Vagina (tissue), 2 donors: ENCODE results near the gene SZT2. TPM values are rescaled to one million over a fixed set of nuclear protein-coding genes. Genes with fewer than 3 reads are reported as not detected.

Experiments used
- DNase-seq, 2 donors: peaks; one replicate each; pipeline ENCODE4 v3.0.0-alpha.2; 2017; ENCODE audit errors: extremely low spot score in 2 of 2
- H3K27ac ChIP-seq: fragments of 200-600 bp; sonication (generic); one replicate; pipeline ENCODE4 v1.5.1; 2019
- H3K27me3 ChIP-seq: fragments of 200-600 bp; sonication (generic); one replicate; pipeline ENCODE4 v1.5.1; 2019
- H3K36me3 ChIP-seq, 2 donors: fragments of 200-600 bp; sonication (generic); one replicate each; pipeline ENCODE4 v1.5.1; 2017 to 2019
- H3K4me1 ChIP-seq: fragments of 200-600 bp; sonication (generic); one replicate; pipeline ENCODE4 v1.5.1; 2019
- H3K4me3 ChIP-seq, 2 donors: fragments of 200-600 bp; sonication (generic); 1 replicate in 1 of 2; 2 replicates in 1 of 2; pipeline ENCODE4 v1.5.1; 2016 to 2019
- H3K9me3 ChIP-seq: fragments of 200-600 bp; sonication (generic); one replicate; pipeline ENCODE4 v1.5.1; 2019
- CTCF ChIP-seq, 3 experiments: fragments of 450-650 bp in 2 of 3; fragments of 200-600 bp in 1 of 3; sonication (generic) in 1 of 3; IDR thresholded peaks; one replicate each; pipeline ENCODE4 v1.5.1; 2017 to 2019; ENCODE audit warnings: antibody characterized with exemption in 3 of 3, mild to moderate bottlenecking in 2 of 3, moderate library complexity in 2 of 3
- POLR2A ChIP-seq, 2 donors: fragments of 450-650 bp; IDR thresholded peaks; one replicate each; pipeline ENCODE4 v1.6.1; 2017; ENCODE audit warnings: antibody characterized with exemption in 2 of 2, mild to moderate bottlenecking in 2 of 2, moderate library complexity in 2 of 2
- POLR2AphosphoS5 ChIP-seq, 2 donors: sonication (generic); formaldehyde crosslinking; IDR thresholded peaks; one replicate each; pipeline ENCODE4 v1.9.0; 2017; ENCODE audit warnings: antibody characterized with exemption in 2 of 2, mild to moderate bottlenecking in 2 of 2, low read depth in 1 of 2; ENCODE audit not compliant: insufficient read depth in 1 of 2
- intact Hi-C: fragments of 100-400 bp; cut with DNase I; formaldehyde crosslinking; loops from one replicate; pipeline ENCODE4 v1.15.1; 2023
- total RNA-seq: library from RNA; depleted of rRNA; stranded (reverse); fragments of >200 nt; gene quantifications from one replicate; pipeline ENCODE4 v1.2.3, GENCODE V29; 2016

The SZT2 gene
- total RNA-seq, 1 donor from 2014 or later = 42.5 TPM

GRCh38 chr1:43421976-43422750 lies 32.5 kb downstream of the SZT2 start:
- intact Hi-C loops = no loop called here
- Histone ChIP-seq H3K27me3 (no peaks in the 10 kb centered on the region), H3K4me3 (no peak overlapping the region), H3K36me3 (peaks cover 0 to 91% of the 10 kb centered on the region in 2 donors), H3K9me3 (no peaks in the 10 kb centered on the region), H3K4me1 (no peaks in the 10 kb centered on the region), H3K27ac (no peak overlapping the region)
- TF ChIP-seq POLR2A (IDR thresholded peaks at IDR 0.05) = no peak
- no peak for TF ChIP-seq CTCF (IDR thresholded peaks at IDR 0.05)
- TF ChIP-seq POLR2AphosphoS5 (IDR thresholded peaks at IDR 0.05; ENCODE audit: insufficient read depth in 1 of 2, low read depth in 1 of 2) = no peak
- DNase-seq = no peak

DNA sequence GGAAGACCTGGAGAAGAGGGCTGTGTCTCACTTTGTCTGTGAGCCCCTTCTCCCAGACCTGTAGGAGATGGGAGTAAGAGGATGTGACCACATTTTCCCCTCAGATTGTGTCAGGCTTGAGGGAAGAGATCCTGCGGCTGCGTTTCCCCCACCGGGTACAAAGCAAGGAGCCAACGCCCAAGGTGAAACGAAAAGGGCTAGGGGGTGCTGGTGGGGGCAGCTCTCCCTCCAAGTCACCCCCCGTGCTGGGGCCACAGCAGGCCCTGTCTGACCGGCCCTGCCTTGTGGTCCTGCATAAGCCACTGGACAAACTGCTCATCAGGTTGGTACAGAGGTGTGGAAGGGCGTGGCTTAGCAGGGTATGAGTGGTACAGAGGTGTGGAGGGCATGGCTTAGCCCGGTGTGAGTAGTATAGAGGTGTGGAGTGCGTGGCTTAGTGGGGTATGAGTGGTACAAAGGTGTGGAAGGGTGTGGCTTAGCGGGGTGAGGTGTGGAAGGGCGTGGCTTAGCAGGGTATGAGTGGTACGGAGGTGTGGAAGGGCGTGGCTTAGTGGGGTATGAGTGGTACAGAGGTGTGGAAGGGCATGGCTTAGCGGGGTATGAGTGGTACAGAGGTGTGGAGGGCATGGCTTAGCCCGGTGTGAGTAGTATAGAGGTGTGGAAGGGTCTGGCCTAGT lies 33.4 kb downstream of the SZT2 start:
- DNase-seq = no peak
- Histone ChIP-seq H3K27ac (no peak overlapping the region), H3K4me1 (no peaks in the 10 kb centered on the region), H3K4me3 (no peak overlapping the region), H3K36me3 (peaks cover 0 to 91% of the 10 kb centered on the region in 2 donors), H3K27me3 (no peaks in the 10 kb centered on the region), H3K9me3 (no peaks in the 10 kb centered on the region)
- intact Hi-C loops = no loop called here
- TF ChIP-seq POLR2AphosphoS5 (IDR thresholded peaks at IDR 0.05; ENCODE audit: insufficient read depth in 1 of 2, low read depth in 1 of 2) (no peak), CTCF (IDR thresholded peaks at IDR 0.05) (no peak), POLR2A (IDR thresholded peaks at IDR 0.05) (no peak)

DNA sequence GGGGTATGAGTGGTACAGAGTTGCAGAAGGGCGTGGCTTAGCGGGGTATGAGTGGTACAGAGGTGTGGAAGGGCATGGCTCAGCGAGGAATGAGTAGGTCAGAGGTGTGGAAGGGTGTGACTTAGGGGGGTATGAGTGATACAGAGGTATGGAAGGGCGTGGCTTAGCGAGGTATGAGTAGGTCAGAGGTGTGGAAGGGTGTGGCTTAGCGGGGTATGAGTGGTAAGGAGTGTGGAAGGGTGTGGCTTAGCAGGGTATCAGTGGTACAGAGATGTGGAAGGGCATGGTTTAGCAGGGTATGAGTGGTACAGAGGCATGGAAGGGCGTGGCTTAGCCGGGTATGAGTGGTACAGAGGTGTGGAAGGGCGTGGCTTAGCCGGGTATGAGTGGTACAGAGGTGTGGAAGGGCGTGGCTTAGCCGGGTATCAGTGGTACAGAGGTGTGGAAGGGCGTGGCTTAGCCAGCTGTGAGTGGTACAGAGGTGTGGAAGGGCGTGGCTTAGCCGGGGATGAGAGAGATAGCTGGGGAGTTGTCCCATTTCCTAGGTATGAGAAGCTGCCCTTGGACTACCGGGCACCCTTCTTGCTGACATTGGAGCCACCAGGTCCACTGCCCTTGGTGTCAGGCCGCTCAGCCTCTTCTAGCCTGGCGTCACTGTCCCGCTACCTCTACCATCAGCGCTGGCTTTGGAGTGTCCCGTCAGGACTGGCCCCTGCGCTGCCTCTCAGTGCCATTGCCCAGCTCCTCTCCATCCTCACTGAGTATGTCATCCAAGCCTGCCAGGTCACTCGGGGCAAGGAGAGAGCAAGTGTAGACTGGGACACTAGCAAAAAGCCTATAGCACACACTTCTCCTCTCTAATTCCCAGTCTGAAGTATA lies 34.2 kb downstream of the SZT2 start:
- TF ChIP-seq POLR2AphosphoS5 (IDR thresholded peaks at IDR 0.05; ENCODE audit: insufficient read depth in 1 of 2, low read depth in 1 of 2) = no peak
- no peak for TF ChIP-seq POLR2A (IDR thresholded peaks at IDR 0.05)
- H3K27ac ChIP-seq = no peak overlapping the region
- DNase-seq = no peak
- H3K9me3 ChIP-seq = no peaks in the 10 kb centered on the region
- no peak overlapping the region for H3K4me3 ChIP-seq
- intact Hi-C loops = no loop called here
- H3K4me1 ChIP-seq = no peaks in the 10 kb centered on the region
- no peaks in the 10 kb centered on the region for H3K27me3 ChIP-seq
- peaks cover 0 to 91% of the 10 kb centered on the region in 2 donors for H3K36me3 ChIP-seq

DNA sequence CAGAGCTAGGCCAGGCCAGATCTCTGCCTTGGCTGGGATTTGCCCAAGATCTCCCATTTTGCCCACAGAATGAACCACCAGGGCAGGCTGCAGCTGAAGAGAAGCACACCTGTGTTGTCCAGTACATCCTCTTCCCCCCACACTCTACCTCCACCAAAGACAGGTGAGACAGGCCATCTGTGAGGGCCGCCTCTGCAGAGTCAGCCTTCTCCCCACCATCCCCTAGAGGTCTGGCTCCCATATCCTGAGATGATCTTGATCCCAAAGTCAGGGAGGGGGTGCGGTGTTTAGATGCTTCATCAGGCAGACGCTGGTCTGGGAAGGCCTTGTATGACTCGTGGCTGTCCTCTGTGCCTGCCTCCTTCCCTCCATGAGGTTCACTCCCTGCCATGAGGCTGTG lies 35.3 kb downstream of the SZT2 start:
- intact Hi-C loops = no loop called here
- Histone ChIP-seq H3K27ac (no peak overlapping the region), H3K4me1 (no peaks in the 10 kb centered on the region), H3K27me3 (no peaks in the 10 kb centered on the region), H3K9me3 (no peaks in the 10 kb centered on the region), H3K4me3 (no peak overlapping the region), H3K36me3 (peaks cover 0 to 90% of the 10 kb centered on the region in 2 donors)
- DNase-seq = no peak
- no peak for TF ChIP-seq POLR2A (IDR thresholded peaks at IDR 0.05)
- TF ChIP-seq POLR2AphosphoS5 (IDR thresholded peaks at IDR 0.05; ENCODE audit: insufficient read depth in 1 of 2, low read depth in 1 of 2) = no peak
- TF ChIP-seq CTCF (IDR thresholded peaks at IDR 0.05) = no peak

DNA sequence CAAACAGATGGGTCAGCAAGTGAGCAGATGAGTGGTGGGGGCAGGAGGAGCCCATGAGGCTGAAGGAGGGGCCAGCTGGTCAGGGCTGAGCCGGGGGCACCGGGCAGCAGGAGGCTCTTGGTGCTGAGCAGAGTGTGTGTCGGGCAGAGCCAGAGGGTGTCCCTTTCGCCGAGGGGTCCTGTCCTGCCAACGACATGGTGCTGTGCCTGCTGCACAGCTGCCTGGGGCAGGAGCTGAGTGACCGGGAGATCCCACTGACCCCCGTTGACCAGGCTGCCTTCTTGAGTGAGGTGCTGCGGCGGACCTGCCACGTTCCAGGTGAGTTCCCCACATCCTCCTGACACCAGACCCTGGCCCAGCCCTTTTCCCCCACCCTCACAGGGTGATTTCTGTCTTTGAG lies 36.5 kb downstream of the SZT2 start:
- no peak for DNase-seq

More for the DNA sequence above, 36.5 kb downstream of the SZT2 start:
- Histone ChIP-seq H3K27ac (no peak overlapping the region), H3K36me3 (peaks cover 0 to 90% of the 10 kb centered on the region in 2 donors), H3K9me3 (no peaks in the 10 kb centered on the region), H3K4me3 (no peak overlapping the region), H3K4me1 (no peaks in the 10 kb centered on the region), H3K27me3 (no peaks in the 10 kb centered on the region)
- TF ChIP-seq CTCF (IDR thresholded peaks at IDR 0.05) (no peak), POLR2AphosphoS5 (IDR thresholded peaks at IDR 0.05; ENCODE audit: insufficient read depth in 1 of 2, low read depth in 1 of 2) (no peak), POLR2A (IDR thresholded peaks at IDR 0.05) (no peak)
- intact Hi-C loops = no loop called here
